OCI-LY1 (cell line): ENCODE data around the gene CNTFR.
A peak's percentile ranks its signal among the peaks of the same experiment; 100 is the strongest.

Source experiments
- H2AFZ ChIP-seq: fragments of 200-600 bp; sonication (generic), shearing (Covaris generic); 2 replicates; pipeline ENCODE4 v1.6.0; 2014; ENCODE audit warnings: antibody characterized with exemption, mild to moderate bottlenecking, low read length
- H3F3A ChIP-seq: fragments of 200-600 bp; sonication (generic), shearing (Covaris generic); 2 replicates; pipeline ENCODE4 v1.6.0; 2014; ENCODE audit warnings: mild to moderate bottlenecking, antibody characterized with exemption, low read length, moderate library complexity; ENCODE audit not compliant: insufficient read depth
- H3K27ac ChIP-seq: fragments of 200-600 bp; sonication (generic); 2 replicates; pipeline ENCODE4 v1.5.1; 2014; ENCODE audit warnings: low read length, mixed run types, mild to moderate bottlenecking, low read depth; ENCODE audit not compliant: poor library complexity, severe bottlenecking
- H3K27me3 ChIP-seq: fragments of 200-600 bp; sonication (generic); 2 replicates; pipeline ENCODE4 v1.6.0; 2014; ENCODE audit warnings: antibody characterized with exemption, mild to moderate bottlenecking, low read length, moderate library complexity; ENCODE audit not compliant: insufficient read depth
- H3K36me3 ChIP-seq: fragments of 200-600 bp; sonication (generic); 2 replicates; pipeline ENCODE4 v1.6.1; 2014; ENCODE audit warnings: mild to moderate bottlenecking, antibody characterized with exemption, low read length, moderate library complexity, mixed read lengths; ENCODE audit not compliant: insufficient read depth
- H3K4me1 ChIP-seq: fragments of 200-600 bp; sonication (generic); 2 replicates; pipeline ENCODE4 v1.5.1; 2014; ENCODE audit warnings: mild to moderate bottlenecking, low read length, moderate library complexity; ENCODE audit not compliant: insufficient read depth, severe bottlenecking
- H3K4me2 ChIP-seq: fragments of 200-600 bp; sonication (generic), shearing (Covaris generic); 2 replicates; pipeline ENCODE4 v1.6.1; 2014; ENCODE audit warnings: low read length
- H3K4me3 ChIP-seq: fragments of 200-600 bp; sonication (generic); 2 replicates; pipeline ENCODE4 v1.5.1; 2014; ENCODE audit warnings: low read length, low read depth, mild to moderate bottlenecking, mixed read lengths; ENCODE audit not compliant: poor library complexity, severe bottlenecking
- H3K79me2 ChIP-seq: fragments of 200-600 bp; shearing (Covaris generic); 2 replicates; pipeline ENCODE4 v1.6.1; 2016; ENCODE audit warnings: mixed run types, low read length, mixed read lengths; ENCODE audit not compliant: insufficient read depth
- H3K9ac ChIP-seq: fragments of 200-600 bp; sonication (generic), shearing (Covaris generic); 2 replicates; pipeline ENCODE4 v1.6.1; 2014; ENCODE audit warnings: mild to moderate bottlenecking, low read length, mixed read lengths
- H3K9me2 ChIP-seq: fragments of 200-600 bp; sonication (generic), shearing (Covaris generic); 2 replicates; pipeline ENCODE4 v1.6.1; 2014; ENCODE audit warnings: low read depth, mild to moderate bottlenecking, low read length, mixed read lengths
- H3K9me3 ChIP-seq: fragments of 200-600 bp; shearing (Covaris generic); 2 replicates; pipeline ENCODE4 v1.6.1; 2014; ENCODE audit warnings: low read length, mixed read lengths
- H4K20me1 ChIP-seq: fragments of 200-600 bp; sonication (generic), shearing (Covaris generic); 2 replicates; pipeline ENCODE4 v1.6.0; 2016; ENCODE audit warnings: mild to moderate bottlenecking, low read length; ENCODE audit not compliant: insufficient read depth
- CTCF ChIP-seq: fragments of 200-600 bp; sonication (generic), shearing (Covaris generic); IDR thresholded peaks from 2 replicates; pipeline ENCODE4 v1.5.1; 2017; ENCODE audit warnings: mild to moderate bottlenecking, antibody characterized with exemption, low read length, moderate library complexity, mixed read lengths
- EZH2 ChIP-seq: fragments of 200-600 bp; sonication (generic), shearing (Covaris generic); IDR thresholded peaks from 2 replicates; pipeline ENCODE4 v1.8.0; 2017; ENCODE audit warnings: borderline replicate concordance, mixed run types, mild to moderate bottlenecking, antibody characterized with exemption, low read length, moderate library complexity, mixed read lengths

CNTFR gene

GRCh38 chr9:34630402-34631154 lies 41.1 kb upstream of the CNTFR start:
- H3K79me2 ChIP-seq: no peaks in the 10 kb centered on the region
- no peak overlapping the region for H3K4me3 ChIP-seq
- H3K9me3 ChIP-seq: no peaks in the 10 kb centered on the region
- no peaks in the 10 kb centered on the region for H3F3A ChIP-seq
- H3K4me1 ChIP-seq: peaks cover 14% of the 10 kb centered on the region
- no peak overlapping the region for H3K9ac ChIP-seq
- no peak overlapping the region for H3K27ac ChIP-seq
- H3K4me2 ChIP-seq: no peak overlapping the region
- H3K9me2 ChIP-seq: no peaks in the 10 kb centered on the region
- H3K27me3 ChIP-seq: peaks cover 15% of the 10 kb centered on the region; the same call in 1 of the 2 replicates
- no peaks in the 10 kb centered on the region for H4K20me1 ChIP-seq
- H3K36me3 ChIP-seq: peaks cover 13% of the 10 kb centered on the region
- H2AFZ ChIP-seq: no peak overlapping the region
- TF ChIP-seq EZH2 (no peak), CTCF (no peak)

- Histone ChIP-seq H3K9me3 (no peaks in the 10 kb centered on the region), H3K4me2 (peak overlapping the region; percentile 50), H3K9me2 (no peaks in the 10 kb centered on the region), H3K4me1 (peaks cover 11% of the 10 kb centered on the region), H3K27ac (no peak overlapping the region), H4K20me1 (no peaks in the 10 kb centered on the region), H3K27me3 (peaks cover 15% of the 10 kb centered on the region; the same call in 1 of the 2 replicates), H3F3A (no peaks in the 10 kb centered on the region), H2AFZ (no peak overlapping the region), H3K36me3 (peaks cover 1% of the 10 kb centered on the region; the same call in 1 of the 2 replicates), H3K9ac (no peak overlapping the region), H3K79me2 (no peaks in the 10 kb centered on the region), H3K4me3 (peak overlapping the region; percentile 44)
- TF ChIP-seq CTCF: no peak
- no peak for TF ChIP-seq EZH2
Observed at GRCh38 chr9:34629491-34629808, 39.9 kb upstream of the CNTFR start.

DNA sequence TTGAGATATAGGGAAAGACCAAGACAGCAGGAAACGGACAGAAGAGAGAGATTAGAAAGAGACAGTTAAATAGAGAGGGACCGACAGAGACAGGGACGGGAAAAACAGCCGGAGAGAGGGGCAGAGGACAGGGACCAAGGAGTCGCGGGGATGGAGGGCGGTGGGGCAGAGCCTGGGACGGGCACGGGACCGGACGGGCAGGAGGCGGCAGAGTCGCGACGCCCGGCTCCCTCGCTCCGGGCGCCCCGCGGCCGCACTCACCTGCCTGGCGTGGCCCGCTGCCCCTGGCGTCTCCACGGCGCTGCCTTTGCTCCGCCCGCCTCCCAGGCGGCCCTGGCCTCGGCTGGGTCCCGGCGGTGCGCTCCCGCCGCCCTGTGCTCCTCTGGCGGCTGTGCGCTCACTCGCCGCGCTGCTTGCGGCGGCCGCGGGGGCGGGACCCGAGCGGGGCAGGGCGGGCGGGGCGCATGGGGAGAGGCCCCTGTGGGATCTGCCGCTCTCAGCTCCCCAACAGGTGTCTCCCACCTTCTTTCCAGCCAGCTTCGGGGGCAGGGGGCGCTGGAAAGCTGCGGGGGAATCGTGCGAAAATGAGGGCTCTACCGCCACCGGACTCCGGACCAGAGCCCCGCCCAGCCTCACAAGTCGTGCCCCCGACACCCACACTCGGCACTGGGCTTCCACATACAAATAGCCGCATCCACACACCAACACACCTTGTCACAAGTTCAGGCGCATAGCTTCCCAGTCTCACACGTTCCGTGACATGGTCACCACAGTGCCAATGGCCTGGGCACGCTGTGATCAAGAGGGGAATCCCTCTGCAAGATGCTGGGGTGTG lies 39.3 kb upstream of the CNTFR start, which contains the start of gene ARID3C:
Gene ARID3C, minus strand, starts transcription at position 411 of the 835 bp plus-strand sequence. CDS start 1,052 bp downstream, outside the sequence.
- H3K79me2 ChIP-seq: no peaks in the 10 kb centered on the region
- no peak within 1 kb of the TSS for H2AFZ ChIP-seq
- H3K27me3 ChIP-seq: peaks cover 15% of the 10 kb centered on the region; the same call in 1 of the 2 replicates
- H3K36me3 ChIP-seq: no peaks in the 10 kb centered on the region
- TF ChIP-seq CTCF: no peak
- no peak for TF ChIP-seq EZH2
- H3K9ac ChIP-seq: no peak within 1 kb of the TSS; the same call in 1 of the 2 replicates
- peak within 1 kb of the TSS; percentile 44 for H3K4me3 ChIP-seq
- no peaks in the 10 kb centered on the region for H3K9me3 ChIP-seq
- peaks cover 14% of the 10 kb centered on the region for H3K4me1 ChIP-seq
- H3K4me2 ChIP-seq: peak within 1 kb of the TSS; percentile 50
- no peaks in the 10 kb centered on the region for H3K9me2 ChIP-seq
- no peaks in the 10 kb centered on the region for H3F3A ChIP-seq
- H3K27ac ChIP-seq: no peak within 1 kb of the TSS
- no peaks in the 10 kb centered on the region for H4K20me1 ChIP-seq
